ENCODE measurements around the gene EPHA7. TPM values are rescaled to one million over a fixed set of nuclear protein-coding genes. Genes with fewer than 3 reads are reported as not detected.

Gene EPHA7
- polyA plus RNA-seq, 1 experiment = not detected

GRCh38 chr6:93248631-93249030 is 170.7 kb downstream of the EPHA7 start:
- CTCF ChIA-PET = no interaction called here
- no peak for TF ChIP-seq CTCF (IDR thresholded peaks at IDR 0.05; ENCODE audit: insufficient read depth, low read depth, low read length)
- H3K36me3 ChIP-seq (ENCODE audit: control insufficient read depth, insufficient read depth, low read length) = no peaks in the 10 kb centered on the region

GRCh38 chr6:93243231-93243778 is 176.1 kb downstream of the EPHA7 start:
- no peak for TF ChIP-seq CTCF (IDR thresholded peaks at IDR 0.05; ENCODE audit: insufficient read depth, low read depth, low read length)
- POLR2A ChIA-PET = no interaction called here
- Histone ChIP-seq H3K4me3 (ENCODE audit: low read depth, low read length) (no peak overlapping the region), H3K36me3 (ENCODE audit: control insufficient read depth, insufficient read depth, low read length) (no peaks in the 10 kb centered on the region), H3K27me3 (ENCODE audit: control insufficient read depth, insufficient read depth, low read length) (no peaks in the 10 kb centered on the region)
- DNase-seq (ENCODE audit: low read depth) = no peak
- CTCF ChIA-PET = no interaction called here

More at GRCh38 chr6:93248631-93249030, 170.7 kb downstream of the EPHA7 start:
- POLR2A ChIA-PET = no interaction called here
- no peaks in the 10 kb centered on the region for H3K27me3 ChIP-seq (ENCODE audit: control insufficient read depth, insufficient read depth, low read length)
- DNase-seq (ENCODE audit: low read depth) = no peak
- no peak overlapping the region for H3K4me3 ChIP-seq (ENCODE audit: low read depth, low read length)

- no peak for TF ChIP-seq CTCF (IDR thresholded peaks at IDR 0.05; ENCODE audit: insufficient read depth, low read depth, low read length)
- POLR2A ChIA-PET = no interaction called here
- Histone ChIP-seq H3K36me3 (ENCODE audit: control insufficient read depth, insufficient read depth, low read length) (no peaks in the 10 kb centered on the region), H3K4me3 (ENCODE audit: low read depth, low read length) (no peak overlapping the region), H3K27me3 (ENCODE audit: control insufficient read depth, insufficient read depth, low read length) (no peaks in the 10 kb centered on the region)
- CTCF ChIA-PET = no interaction called here
- no peak for DNase-seq (ENCODE audit: low read depth)
These were observed 177.3 kb downstream of the EPHA7 start for GRCh38 chr6:93242049-93242448.

GRCh38 chr6:93238632-93239031 is 180.7 kb downstream of the EPHA7 start:
- POLR2A ChIA-PET = no interaction called here
- CTCF ChIA-PET = no interaction called here
- Histone ChIP-seq H3K27me3 (ENCODE audit: control insufficient read depth, insufficient read depth, low read length) (no peaks in the 10 kb centered on the region), H3K4me3 (ENCODE audit: low read depth, low read length) (no peak overlapping the region), H3K36me3 (ENCODE audit: control insufficient read depth, insufficient read depth, low read length) (no peaks in the 10 kb centered on the region)
- DNase-seq (ENCODE audit: low read depth) = no peak
- TF ChIP-seq CTCF (IDR thresholded peaks at IDR 0.05; ENCODE audit: insufficient read depth, low read depth, low read length) = no peak

GRCh38 chr6:93235775-93236174 is 183.6 kb downstream of the EPHA7 start:
- ChIA-PET POLR2A (no interaction called here), CTCF (no interaction called here)
- Histone ChIP-seq H3K4me3 (ENCODE audit: low read depth, low read length) (no peak overlapping the region), H3K36me3 (ENCODE audit: control insufficient read depth, insufficient read depth, low read length) (no peaks in the 10 kb centered on the region), H3K27me3 (ENCODE audit: control insufficient read depth, insufficient read depth, low read length) (no peaks in the 10 kb centered on the region)
- TF ChIP-seq CTCF (IDR thresholded peaks at IDR 0.05; ENCODE audit: insufficient read depth, low read depth, low read length) = no peak
- DNase-seq (ENCODE audit: low read depth) = no peak

Data from BJ (cell line).